Hematopoietic multipotent progenitor cell treated with erythropoietin and hydrocortisone succinate and interleukin-3 and kit ligand, for 8 days (in vitro differentiated cells): ENCODE results near the gene AIRE.
"Not testable (repeated sequence)": the region's sequence is repeated elsewhere in the genome, so short reads cannot be mapped to it uniquely, and the experiment has no call there.

Experiments used
- DNase-seq: peaks from one replicate; pipeline ENCODE4 v3.0.0-alpha.2; 2015

Gene AIRE

DNA sequence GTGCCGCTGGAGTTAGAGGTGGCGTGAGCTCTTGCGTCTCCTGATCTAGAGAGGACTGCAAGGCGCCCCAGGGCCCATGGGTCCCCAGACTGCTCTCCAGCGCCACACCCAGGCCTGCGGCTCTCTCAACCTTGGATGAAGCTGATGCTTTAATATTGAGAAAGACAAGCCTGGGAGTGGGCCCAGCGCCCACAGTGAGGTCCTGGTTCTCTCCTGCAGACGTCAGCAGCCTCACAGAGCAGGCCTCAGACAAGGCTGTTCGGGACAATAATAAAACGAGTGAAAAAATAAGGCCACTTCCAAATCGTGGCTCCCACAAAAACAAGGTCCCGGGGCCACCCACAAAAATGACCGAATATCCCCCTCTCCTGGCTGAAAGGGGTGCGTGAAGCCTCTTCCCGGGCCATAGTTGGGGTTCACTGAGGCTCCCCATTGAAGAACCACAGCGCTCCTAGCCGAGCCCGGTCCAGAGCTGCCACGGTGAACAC lies 18.0 kb upstream of the AIRE start:
- DNase-seq: peak; percentile 5

GRCh38 chr21:44269090-44269489 lies 16.6 kb upstream of the AIRE start:
- no peak for DNase-seq

- no peak for DNase-seq
Measured at GRCh38 chr21:44271558-44272283, 14.0 kb upstream of the AIRE start.

DNA sequence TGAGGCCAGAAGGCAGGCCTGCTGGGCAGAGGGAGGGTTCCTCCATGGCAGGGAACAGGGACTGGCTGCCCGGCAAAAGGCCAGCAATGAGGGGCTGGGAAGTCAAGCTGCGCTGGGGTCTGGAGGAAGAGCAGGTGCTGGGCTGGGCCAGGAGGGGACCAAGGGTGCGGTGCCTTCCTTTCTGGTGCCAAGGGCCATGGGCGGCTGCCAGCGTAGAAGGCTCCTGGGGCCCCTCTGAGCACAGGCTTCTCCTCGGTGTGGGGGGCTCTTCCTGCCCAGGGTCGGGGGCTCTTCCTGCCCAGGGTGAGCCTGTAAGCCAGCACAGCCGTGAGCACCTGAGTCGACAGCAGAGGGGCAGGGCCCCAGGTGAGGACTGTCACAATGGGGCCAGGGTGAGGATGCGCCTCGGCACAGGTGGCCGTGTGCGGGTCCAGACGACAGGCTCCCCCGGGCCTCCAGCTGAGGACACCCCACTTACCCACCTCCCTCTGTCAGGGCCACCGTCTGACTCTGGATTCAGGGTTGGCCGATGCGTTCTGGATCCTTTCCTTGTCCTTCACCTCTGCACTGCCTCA lies 13.3 kb upstream of the AIRE start:
- DNase-seq: no peak

DNA sequence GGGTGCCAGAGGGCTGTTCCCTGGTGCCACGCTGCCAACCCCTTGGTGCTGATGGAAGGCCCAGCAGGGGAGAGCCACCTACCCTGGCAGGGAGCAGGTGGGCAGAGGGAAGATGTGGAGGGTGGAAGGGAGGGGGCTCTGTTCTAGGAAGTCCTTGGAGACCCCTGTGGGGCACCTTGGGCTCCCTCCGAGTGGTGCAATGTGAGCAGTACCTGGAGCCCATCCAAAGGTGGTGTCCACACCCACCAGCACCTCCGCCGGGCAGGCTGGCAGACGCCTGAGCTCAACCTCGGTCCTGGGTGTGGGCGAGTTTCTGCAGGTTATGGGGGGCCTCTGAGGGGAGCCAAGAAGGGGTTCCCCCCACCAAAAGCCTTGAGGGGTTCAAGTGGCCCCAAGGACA lies 12.6 kb upstream of the AIRE start:
- DNase-seq: no peak

GRCh38 chr21:44275041-44275440 lies 10.6 kb upstream of the AIRE start:
- DNase-seq: no peak

DNA sequence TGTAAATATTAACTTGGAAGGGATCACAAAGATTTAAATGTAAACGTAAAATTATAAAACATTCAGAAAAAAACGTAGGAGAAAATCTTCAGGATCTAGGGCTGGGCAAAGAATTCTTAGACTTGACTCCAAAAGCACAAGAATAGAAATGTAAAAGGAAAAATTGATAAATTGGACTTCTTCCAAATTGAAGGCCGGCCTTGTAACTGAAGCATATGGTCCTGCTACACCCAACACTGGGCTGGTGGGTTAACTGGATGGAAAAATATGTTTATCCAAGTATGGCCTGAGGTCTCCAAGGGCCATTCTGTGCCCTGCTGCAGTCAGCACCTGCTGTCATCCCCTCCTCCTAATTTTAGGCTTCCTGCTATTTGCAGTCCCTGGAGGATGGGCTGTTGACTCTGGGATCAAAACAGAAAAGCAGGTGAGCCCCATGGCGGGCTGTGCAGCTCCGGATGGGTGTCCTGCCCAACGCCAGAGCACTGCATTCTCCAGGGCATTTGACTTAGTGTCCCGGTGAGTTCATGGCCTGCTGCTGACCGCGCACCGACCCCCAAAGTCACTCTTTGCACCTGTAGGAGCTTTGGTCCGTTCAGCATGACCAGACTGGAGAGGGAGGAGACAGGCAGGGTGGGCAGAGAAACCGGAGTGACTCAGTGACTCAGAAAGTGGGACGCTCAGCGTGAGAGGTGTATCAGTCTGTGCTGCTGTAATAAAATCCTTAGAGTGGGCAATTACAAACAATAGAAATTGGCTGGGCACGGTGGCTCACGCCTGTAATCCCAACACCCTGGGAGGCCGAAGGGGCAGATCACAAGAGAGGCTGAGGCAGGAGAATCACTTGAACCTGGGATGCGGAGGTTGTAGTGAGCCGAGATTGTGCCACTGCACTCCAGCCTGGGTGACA lies 6.1 kb upstream of the AIRE start:
- no peak for DNase-seq

- DNase-seq: no peak
Measured at GRCh38 chr21:44281801-44282200, 3.9 kb upstream of the AIRE start.

- no peak for DNase-seq
Measured at GRCh38 chr21:44282370-44282769, 3.3 kb upstream of the AIRE start.

DNA sequence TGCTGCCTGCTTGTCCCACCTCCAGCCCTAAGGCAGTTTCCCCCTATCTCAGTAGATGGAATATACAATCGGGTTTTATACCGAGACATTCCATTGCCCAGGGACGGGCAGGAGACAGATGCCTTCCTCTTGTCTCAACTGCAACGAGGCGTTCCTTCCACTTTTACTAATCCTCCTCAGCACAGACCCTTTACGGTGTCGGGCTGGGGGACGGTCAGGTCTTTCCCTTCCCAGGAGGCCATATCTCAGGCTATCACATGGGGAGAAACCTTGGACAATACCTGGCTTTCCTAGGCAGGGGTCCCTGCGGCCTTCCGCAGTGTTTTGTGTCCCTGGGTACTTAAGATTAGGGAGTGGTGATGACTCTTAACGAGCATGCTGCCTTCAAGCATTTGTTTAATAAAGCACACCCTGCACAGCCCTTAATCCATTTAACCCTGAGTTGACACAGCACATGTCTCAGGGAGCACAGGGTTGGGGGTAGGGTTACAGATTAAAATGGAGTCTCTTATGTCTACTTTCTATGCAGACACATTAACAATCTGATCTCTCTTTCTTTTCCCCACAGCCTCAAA lies 2.4 kb upstream of the AIRE start:
- not testable (repeated sequence) for DNase-seq

- DNase-seq: no peak
Measured at GRCh38 chr21:44283948-44284347, 1.7 kb upstream of the AIRE start.

DNA sequence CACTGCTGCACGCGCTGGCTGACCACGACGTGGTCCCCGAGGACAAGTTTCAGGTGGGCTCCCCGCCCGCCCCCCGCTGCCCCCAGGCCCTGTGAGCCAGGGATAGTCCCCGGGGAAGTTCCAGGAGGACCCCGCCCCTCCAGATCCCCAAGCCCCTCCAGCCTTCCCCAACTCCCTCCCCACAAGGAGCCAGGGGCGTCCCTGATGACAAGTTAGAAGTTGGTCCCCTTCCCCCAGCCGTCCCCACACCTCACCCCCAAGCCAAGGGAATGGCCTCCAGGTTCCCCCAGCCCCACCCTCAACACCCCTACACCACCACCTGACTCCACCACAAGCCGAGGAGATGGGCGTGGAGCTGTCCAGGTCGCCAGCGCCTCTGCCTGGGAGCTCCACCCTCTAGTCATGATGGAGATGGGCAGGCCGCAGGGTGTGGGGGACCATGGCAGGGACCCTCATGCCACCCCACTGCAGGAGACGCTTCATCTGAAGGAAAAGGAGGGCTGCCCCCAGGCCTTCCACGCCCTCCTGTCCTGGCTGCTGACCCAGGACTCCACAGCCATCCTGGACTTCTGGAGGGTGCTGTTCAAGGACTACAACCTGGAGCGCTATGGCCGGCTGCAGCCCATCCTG lies 525 bp downstream of the AIRE start:
- DNase-seq: no peak

GRCh38 chr21:44286716-44287632 lies 1.3 kb downstream of the AIRE start:
- DNase-seq: no peak

GRCh38 chr21:44288251-44289110 lies 2.8 kb downstream of the AIRE start:
- no peak for DNase-seq

GRCh38 chr21:44289381-44290010 lies 3.8 kb downstream of the AIRE start:
- no peak for DNase-seq

GRCh38 chr21:44290327-44291077 lies 4.8 kb downstream of the AIRE start:
- DNase-seq: no peak

DNA sequence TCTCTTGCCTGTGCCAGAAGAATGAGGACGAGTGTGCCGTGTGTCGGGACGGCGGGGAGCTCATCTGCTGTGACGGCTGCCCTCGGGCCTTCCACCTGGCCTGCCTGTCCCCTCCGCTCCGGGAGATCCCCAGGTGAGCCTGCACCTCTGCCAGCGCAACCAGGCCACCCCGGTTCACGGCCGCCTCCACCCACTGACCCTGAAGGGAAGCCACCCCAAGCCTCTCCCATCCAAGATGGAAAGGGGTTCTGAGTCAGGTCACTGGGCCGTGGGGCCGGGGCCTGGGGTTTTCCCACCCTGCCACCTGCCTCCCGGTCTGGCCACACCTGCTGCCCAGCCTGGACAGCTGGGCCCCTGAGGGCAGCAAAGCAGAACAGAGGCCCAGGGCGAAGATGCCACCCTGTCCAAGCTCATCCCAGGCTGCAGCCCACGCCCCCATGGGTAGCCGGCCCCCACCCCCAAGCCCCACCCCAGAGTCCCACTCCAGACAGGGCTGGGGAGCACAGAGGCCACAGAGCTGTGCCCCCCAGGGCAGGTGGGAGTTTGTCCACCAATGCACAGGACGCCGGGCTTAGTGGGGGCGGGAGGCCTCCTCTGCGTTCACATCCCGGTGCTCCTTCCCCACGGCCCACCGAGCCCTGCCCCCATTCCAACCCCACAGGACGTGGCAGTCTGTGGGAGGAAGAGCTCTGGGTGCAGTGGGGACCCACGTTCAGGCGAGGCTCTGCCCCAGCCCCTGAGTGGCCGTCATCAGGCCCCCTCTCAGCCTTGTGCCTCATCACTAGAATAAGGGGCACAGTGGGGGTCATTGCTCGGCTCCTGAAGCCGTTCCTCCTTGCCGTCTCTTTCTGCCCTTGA lies 5.6 kb downstream of the AIRE start:
- DNase-seq: no peak
